ENCODE data around the gene ERAS.

- no peak for TF ChIP-seq CTCF (IDR thresholded peaks at IDR 0.05)
- TF ChIP-seq POLR2A (IDR thresholded peaks at IDR 0.05): no peak
- TF ChIP-seq EP300 (IDR thresholded peaks at IDR 0.05): no peak
These were observed 31.3 kb upstream of the ERAS start for GRCh38 chrX:48794911-48795515.
